Measurements from ENCODE around the gene TMED8.
"Not testable (repeated sequence)": the region's sequence is repeated elsewhere in the genome, so short reads cannot be mapped to it uniquely, and the experiment has no call there.

TMED8 gene

DNA sequence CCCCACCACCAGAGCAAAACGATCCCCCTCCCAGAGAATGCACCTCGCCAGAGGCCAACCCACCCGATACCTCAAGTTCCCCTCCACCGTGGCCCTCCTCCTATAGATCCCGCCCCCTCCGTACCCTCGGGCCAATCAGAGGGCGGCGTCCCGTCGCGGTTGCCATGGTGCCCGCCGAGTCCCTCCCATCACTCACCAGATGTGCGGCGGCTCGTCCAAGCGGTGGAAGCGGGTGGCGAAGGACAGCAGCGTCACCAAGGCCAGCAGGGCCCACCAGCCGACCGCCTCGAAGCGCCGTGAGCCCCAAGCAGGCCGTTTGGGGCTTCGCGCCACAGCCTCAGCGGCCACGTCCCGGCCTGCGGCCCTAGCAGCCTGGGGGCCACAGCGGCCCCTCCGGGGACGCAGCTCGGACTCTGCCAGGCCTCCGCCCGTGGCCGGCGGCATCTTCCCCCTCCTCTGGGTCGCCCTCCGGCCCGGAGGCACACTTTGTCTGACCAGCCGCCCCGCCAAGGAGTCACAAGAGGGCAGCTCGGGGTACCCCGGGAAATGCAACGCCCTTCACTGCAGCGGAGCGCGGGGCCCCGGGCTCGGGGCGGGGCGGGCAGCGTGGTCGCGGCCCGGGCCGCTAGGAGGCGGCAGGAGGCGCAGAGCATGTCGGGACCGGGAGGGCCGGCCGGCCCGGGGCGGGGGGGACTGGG, 56.5 kb downstream of the TMED8 start, which contains the start of gene POMT2:
Gene POMT2, minus strand, starts transcription at position 646 of the 698 bp plus-strand sequence. Its CDS starts 202 bp downstream, at position 444.
- DNase-seq: peak; percentile 79

DNA sequence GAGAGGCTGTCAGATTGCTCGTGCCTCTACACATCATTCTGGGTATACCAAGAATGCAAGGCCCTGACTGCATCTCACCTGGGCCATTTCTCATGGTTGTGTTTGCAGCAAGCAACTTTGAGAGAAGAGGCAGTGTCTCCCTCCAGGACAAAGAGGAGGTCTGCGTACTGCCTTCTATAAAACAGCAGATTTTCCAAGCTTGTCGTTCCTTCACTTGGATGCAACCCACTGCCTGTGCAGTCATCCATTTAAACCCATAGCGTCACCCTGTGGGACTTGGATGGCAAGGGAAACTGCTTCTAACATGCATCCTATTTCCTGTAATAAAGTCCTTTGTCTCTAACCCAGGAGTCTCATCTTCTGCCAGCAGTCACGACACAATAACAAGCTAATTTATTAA, 57.5 kb downstream of the TMED8 start:
- no peak for DNase-seq

DNA sequence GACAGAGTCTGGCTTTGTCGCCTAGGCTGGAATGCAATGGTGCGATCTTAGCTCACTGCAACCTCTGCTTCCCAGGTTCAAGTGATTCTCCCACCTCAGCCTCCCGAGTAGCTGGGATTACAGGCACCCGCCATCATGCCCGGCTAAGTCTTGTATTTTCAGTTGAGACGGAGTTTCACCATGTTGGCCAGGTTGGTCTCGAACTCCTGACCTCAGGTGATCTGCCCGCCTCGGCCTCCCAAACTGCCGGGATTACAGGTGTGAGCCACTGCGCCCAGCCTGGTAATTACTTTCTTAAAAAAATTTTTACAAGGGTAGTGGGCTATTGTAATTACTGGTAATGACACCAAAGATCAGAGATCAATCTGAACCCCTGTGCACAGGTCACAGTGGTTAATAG, 58.1 kb downstream of the TMED8 start:
- not testable (repeated sequence) for DNase-seq

DNA sequence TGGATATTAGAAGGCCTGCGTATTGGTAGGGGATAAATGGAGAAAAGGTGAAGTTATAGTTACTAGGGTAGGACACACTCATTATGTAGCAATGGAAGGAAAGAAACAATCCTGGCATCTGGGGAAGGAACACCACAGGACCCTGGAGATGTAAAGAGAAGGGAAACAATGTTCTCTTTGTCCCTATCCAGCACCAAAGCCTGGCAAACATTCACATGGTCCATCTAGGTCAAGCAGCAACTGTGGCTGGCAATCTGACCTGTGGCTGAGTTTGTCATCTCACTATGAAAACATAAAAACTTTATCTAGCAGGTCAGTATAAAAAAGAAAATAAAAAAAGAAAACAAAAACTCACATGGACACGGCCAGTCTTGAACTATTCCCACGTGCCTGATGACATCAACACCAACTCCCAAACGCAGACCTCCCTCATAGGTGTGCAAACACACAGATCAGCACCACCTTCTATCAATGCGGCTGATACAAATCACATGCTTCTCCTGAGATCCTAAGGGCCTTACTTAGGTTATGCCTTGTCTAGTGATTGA, 58.8 kb downstream of the TMED8 start:
- DNase-seq: no peak

DNA sequence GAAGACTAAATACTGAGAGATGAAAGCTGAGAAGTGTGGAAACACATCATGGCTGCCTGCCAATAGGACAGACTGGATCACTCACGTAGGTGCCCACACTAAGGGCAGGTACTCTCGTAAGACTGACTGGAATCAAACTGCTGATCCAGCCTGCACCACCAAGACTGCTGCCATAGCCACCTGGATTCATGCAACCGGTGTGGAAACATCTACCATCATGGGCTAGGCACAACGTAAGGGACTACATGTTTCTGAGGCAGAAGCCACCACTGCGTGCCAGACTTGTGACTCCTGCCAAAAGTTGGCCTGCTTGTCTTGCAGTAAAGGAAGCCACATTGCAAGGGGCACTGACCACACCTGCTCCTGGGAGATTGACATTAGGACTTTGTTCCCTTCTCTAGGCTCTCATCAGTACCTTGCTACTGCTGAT, 60.0 kb downstream of the TMED8 start:
- no peak for DNase-seq

DNA sequence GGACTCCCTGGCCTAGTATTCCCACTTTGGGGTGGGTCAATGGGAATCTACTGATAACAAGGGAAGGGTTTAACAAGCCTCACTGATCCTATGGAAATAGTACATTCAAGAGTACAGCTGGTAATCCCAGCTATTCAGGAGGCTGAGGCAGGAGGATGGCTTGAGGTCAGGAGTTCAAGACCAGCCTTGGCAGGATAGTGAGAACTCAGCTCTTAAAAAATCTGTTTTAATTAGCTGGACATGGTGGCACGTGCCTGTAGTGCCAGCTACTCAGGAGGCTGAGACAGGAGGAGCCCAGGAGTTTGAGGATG, 60.7 kb downstream of the TMED8 start:
- DNase-seq: no peak

DNA sequence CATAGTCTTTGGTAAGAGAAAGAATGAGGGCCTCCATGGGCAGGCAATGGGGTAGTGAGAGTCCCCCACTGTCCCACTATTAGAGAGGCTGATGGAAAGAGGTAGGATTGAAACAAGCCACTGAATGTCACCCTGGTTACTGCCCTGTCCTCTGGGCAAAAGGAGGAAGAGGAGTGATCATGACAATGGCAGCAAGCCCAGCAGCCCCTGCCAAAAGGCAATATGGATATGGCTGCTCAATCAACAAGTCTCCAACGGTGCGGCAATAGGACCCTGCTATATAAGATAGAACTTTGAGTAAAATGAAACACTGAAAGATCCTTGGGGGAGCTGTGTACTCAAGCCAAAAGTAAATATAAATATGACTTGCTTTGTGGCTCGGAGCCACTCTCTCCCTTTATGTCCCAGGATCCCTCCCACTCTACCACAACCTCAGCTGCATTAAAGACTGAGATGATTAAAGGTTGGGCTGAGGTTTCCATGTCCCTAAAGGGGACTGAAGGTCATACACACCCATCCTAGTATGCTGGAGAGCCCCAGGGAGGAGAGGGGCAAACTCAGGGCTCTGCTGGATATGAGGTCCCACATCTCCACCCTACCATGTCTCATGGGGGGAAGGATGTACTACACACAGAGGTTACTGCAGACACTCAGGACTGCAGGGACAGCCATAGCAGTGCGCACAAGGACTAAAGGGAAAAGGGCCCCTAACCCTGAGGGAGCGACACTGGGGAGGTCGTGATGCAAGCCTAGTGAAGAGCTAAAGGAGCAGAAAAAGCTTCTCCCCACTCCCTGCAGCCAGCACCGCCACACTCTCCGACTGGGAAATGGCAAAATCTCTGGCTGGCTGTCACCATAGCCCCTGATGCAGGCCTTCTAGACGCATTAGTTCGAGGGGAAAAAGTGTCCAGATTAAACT, 62.1 kb downstream of the TMED8 start:
- DNase-seq: no peak

DNA sequence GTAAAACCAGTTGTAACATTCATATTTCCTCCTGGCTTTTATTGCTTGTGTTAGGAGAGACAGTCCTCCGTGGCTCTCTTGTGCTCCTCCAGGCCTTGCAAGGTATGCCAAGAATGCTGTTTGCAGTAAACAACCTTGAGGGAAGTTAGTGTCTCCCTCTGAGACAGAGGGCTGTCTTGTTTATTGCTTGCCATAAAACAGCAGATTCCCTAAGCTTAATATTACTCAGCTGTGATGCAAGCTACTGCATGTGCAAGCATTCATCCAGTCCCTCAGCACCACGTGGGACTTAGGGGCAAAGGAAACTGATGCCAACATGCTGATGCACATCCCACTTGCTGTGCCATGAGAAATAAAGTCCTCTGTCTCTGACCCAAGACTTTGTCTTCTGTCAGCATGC, 62.9 kb downstream of the TMED8 start:
- no peak for DNase-seq

DNA sequence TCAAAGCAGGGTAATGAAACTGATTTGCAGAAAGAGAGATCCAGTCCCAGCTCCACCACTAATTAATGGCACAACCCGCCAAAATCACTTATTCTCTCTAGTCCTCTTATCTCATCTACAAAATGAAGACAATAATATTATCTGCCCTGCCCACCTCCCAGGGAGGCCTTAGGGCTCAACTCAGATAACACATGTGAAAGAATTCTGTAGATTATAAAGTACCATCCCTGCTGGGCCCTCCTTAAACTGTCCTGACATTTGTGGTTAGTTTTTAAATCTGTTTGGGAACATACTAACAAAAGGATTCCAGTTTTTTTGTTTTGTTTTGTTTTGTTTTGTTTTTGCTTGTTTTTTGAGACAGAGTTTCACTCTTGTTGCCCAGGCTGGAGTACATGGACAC, 63.5 kb downstream of the TMED8 start:
- DNase-seq: no peak

DNA sequence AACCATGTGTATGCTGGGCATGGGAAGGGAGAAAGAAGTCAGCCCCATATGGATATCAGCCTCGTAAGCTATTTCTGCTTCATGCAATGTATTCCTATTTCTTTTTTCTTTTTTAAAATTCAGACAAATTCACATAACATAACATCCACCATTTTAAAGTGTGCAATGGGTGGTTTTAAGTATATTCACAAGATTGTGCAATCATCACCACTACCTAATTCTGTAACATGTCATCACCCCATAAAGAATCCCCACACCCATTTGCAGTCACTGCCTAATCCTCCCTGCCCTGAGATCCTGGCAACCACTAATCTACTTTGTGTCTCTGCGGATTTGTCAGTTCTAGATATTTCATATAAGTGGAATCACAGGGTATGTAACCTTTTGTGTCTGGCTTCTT, 65.7 kb downstream of the TMED8 start:
- no peak for DNase-seq

DNA sequence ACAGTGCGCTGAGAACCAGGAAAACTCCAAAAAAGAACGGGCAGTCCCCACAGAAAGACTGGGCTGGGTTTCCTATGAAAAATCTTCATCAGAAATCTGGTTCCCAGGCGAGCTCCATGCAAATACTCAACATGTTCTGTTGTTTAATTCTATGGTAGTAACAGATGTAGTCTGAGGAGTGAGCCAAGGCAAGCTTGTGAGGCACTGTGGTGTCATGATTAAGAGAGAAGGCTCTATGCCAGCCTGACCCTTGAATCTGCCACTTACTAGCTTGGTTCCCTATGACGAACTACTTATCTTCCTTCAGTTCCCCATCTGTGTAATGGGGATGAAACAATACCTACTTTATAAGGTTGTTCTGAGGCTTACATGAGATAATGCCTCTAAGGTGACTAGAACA, 66.9 kb downstream of the TMED8 start:
- DNase-seq: no peak

DNA sequence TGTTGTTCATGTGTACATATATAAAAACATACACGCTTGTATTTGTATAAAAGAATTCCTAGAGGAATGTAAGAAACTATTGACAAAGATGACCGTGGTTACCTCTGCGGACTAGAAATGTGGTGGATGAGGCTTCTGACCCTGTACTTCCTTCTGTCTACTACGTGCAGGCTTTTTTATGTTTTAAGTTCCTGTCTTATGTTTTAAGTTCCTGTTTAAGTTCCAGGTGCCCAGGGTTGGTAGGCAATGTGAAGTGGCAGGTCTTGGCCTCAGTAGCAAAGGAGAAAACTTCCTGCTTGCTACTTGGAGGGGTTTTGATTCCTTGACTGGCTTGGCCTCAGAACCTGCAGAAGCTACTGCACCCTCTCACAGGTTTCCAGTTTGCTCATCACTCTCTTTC, 67.8 kb downstream of the TMED8 start:
- DNase-seq: no peak

DNA sequence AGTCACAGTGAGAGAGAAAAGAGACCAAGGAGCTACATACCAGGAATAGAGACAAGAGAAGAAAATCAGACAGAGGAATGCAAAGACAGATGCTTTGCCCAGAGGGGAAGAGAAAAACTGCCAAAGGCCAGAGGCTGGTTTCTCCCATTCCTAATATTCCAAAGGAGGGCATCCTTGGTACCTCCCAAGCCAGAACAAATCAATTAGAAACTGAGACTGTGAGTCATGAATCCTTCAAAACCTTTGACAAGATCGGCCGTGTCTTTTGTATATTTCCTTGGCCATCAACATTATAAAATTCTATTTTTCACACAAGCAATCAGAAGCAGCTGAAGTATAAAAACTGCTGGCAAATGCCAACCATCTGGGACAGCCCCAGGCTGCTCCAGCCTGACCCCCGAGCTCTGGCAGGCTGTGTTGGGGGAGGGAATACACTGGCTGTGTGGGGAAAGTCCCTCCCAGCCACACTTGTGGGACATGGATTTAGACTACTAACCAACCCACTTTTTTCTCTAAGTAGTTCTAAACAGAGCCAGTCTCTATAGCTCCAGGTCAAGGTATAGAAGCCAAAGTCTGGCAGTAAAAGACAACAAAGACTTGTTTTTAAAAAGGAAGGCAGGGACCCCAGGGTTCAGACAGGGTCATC, 69.9 kb downstream of the TMED8 start:
- no peak for DNase-seq

DNA sequence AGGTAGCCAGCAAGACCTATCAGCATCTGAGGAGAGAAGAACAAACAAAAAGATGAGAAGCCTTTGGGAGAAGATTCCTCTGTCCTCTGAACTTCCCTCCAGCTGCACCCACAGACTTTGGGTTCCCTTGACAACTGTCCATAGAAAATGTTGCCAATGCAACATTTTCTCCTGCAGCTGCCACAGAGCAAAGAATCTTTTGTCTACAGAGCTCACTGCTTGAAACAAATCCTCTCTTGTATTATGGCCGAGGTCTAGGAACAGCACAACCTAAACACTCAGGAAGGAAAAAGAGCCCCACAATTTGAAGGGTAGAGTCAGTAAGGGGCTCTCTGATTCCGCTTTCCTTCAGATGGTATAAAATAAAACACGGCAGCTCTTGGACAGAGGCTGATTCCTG, 70.5 kb downstream of the TMED8 start:
- DNase-seq: no peak

DNA sequence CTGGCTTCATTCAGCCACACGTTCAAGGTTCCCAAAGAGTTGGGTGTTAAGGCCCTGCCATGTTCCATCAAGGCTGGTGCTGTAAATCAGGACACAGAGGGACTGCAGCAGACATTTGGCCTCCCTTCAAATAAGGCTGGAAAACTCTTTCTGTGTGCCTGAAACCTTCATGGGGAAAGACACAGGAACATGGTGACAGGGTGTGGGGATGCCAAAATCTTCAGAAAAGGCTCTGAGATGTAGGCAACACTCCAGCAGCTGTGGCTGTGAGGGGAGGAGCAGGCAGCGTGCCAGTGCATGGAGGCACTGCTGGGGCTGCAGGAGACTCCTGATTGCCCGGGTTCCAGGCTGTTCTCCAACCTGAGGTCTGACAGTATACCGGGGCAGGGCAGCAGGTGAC, 71.2 kb downstream of the TMED8 start:
- DNase-seq: no peak

DNA sequence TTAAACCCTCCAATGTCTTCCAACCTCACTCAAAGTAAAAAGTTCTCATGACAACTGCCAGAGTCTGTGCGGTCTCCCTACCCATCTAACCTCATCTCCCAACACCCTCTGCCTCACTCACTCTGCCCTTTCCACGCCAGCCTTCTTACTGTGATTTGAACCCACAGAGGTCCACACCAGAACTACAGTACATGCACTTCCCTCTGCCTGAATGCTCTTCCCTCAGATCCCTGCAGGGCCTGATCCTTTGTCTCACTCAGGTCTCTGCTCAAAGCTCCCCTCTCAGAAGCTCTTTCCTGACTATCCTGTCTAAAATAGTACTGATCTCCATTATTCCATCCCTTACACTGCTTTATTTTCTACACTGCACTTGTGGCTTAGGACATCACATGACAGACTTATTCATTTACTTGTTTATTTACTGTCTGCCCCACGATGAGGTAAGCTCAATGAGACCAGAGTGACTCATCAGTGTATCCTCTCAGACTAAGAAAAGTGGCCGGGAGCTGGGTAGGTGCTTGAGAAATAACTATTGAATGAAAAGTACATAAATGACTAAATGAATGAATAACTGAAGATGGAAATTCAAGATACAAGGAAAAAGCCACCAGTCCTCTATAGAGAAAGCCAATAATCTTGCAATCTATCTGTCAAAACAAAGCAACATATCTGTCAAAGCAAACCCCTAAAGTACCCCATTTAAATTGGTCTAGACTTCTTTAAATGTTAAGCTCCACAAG, 73.3 kb downstream of the TMED8 start:
- DNase-seq: peak; percentile 8

DNA sequence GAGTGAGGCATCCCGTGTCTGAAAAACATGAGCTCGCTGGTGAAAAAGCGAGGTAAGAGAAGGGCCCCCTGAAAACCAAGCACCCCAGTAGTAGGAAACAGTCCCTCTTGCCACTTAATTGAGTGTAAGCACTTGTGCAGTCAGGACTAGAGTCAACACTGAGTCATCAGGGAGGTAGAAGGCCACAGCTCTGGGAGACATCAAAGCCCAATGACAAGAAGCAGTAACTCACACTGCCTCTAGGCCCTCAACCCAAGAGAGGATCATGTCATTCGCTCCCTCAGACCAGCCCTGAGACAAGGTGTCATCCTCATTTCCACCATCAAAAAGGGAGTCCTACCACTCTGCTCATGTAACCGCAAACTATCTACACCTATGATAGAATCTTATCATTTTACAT, 74.0 kb downstream of the TMED8 start:
- no peak for DNase-seq

DNA sequence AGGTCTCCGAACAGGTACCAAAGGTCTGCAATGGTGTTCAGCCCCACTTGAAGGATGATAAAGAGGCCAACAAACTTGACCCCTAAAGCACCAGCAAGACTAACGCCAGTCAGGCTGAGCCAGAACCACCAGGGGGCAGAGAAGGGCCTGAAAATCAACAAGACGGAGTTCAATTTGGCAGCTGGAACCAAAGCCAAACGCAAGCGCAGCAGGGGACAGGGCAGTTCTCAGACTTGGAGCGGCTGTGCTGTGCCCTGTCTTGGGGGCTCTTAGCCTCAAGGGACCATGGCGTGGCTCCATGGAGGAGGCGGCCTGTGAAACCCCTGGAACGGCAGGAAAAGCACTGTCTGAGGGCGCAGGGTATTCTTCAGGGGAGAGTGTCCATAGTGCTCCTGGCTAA, 75.8 kb downstream of the TMED8 start:
- peak; percentile 23 for DNase-seq

DNA sequence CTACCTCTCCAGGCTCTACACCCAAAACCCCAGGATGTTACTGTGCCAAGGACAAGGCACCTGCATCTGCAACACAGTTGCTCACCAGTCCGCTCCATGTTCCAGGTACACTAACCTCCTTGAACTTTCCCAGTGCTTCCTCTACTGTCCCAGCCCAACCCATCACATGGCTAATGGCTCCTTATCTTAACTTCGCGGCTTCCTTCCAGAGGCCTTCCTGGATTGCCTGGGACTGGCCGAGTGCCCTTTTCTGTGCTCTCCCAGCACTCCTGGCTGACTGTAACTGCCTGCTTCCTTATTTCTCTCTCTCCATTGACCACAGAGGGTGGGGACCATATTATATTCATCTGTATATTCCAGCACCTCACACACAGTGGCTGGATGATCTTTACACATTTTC, 77.1 kb downstream of the TMED8 start:
- DNase-seq: no peak

DNA sequence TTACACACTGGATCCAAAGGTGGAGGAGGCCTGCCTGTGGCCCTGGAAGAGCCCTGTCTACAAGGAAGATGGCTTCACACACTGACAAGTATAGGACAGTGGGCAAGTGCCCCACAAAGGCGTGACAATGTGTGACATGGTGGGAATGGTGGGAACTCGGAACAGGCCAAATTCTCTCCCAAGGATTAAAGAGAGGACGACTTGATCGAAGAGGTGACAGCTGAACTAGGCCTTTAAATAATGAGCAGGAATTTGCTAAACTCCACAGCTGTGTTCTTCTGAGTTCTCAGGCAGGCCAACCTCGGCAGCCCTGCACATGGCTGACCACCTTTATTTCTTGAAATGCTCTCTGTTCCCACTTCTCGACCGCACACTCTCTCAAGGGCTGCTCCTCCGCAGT, 80.0 kb downstream of the TMED8 start:
- DNase-seq: no peak

DNA sequence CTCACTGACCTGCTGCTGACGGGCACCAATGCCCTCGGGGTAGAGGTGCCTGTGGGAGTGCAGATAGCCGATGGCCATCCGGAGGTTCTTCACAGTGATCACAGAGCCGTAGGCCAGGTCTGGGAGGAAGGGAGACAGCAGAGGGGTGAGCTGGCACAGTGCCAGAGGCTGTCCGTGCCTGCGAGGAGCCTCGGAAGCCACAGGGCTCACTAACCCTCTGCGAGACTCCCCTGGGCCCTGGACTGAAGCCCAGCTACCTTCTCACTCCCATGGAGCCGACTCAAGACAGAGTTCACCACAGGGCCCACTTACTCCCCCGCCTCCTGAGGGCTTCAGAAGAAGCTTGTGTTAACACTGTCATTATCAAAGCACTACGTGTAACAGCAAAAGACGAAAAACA, 80.7 kb downstream of the TMED8 start:
- peak; percentile 18 for DNase-seq

DNA sequence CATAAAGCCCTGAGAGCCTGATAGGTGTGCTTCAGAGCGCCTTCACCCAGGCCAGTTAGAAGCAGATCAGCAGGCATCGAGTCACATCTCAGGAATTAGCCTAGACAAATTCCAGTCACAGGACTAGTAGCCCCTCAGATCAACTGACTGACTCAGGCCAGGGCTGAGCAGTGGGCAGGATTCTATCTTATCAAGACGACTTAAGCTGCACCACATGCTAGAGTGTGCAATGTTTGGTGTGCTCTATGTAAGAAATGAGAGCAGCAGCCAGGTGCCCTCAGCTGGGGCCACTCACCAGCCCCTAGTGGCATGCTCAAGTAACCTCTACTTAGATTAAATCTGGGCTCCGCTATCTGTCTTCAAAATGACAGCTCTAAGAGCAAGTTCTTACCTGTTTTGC, 86.2 kb downstream of the TMED8 start:
- DNase-seq: no peak

DNA sequence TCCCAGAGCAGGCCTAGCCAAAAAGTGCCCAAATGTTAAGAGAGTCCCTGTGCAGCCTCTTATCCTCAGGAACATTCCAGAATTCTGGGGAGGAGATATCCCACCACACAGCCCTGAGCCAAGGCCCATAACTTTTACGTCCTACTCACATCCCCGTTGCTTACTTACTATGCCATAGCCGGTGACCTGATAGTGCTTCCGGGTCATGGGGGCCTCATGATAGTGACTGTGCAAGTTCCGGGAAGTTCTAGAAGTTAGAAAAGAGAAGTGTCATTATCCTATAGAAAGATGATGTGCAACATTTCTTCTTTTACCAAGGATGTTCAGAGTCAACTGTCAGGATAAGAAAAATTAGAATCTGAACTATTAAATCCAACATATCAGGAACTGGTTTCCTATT, 90.3 kb downstream of the TMED8 start:
- DNase-seq: no peak

All from NCI-H2227 treated with DMSO at 0.1 percent for 48 hours (cell line).